Measurements from ENCODE around the gene NFE2L3.

The NFE2L3 gene

GRCh38 chr7:26208040-26208439, 56.0 kb downstream of the NFE2L3 start:
- ChIA-PET POLR2A (ENCODE audit: low non-redundant PET) (no interaction called here), CTCF (interaction anchor here (0.7 kb wide), 1 partner anchor 77 kb away, joined by 4 read pairs; no protein-coding TSS in a partner anchor)
- DNase-seq (ENCODE audit: low spot score): no peak
- H3K27ac ChIP-seq: no peak overlapping the region
- TF ChIP-seq, protein P1, sequence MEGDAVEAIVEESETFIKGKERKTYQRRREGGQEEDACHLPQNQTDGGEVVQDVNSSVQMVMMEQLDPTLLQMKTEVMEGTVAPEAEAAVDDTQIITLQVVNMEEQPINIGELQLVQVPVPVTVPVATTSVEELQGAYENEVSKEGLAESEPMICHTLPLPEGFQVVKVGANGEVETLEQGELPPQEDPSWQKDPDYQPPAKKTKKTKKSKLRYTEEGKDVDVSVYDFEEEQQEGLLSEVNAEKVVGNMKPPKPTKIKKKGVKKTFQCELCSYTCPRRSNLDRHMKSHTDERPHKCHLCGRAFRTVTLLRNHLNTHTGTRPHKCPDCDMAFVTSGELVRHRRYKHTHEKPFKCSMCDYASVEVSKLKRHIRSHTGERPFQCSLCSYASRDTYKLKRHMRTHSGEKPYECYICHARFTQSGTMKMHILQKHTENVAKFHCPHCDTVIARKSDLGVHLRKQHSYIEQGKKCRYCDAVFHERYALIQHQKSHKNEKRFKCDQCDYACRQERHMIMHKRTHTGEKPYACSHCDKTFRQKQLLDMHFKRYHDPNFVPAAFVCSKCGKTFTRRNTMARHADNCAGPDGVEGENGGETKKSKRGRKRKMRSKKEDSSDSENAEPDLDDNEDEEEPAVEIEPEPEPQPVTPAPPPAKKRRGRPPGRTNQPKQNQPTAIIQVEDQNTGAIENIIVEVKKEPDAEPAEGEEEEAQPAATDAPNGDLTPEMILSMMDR (conservative IDR thresholded peaks at IDR 0.05; ENCODE audit: low read depth): no peak

- no peak overlapping the region for H3K27ac ChIP-seq
- DNase-seq (ENCODE audit: low spot score): no peak
- ChIA-PET CTCF (no interaction called here), POLR2A (ENCODE audit: low non-redundant PET) (no interaction called here)
- TF ChIP-seq, protein P1 (conservative IDR thresholded peaks at IDR 0.05; ENCODE audit: low read depth): no peak
Observed at GRCh38 chr7:26212921-26213718, 61.1 kb downstream of the NFE2L3 start.

- ChIA-PET CTCF (no interaction called here), POLR2A (ENCODE audit: low non-redundant PET) (interaction anchor here (0.7 kb wide), 1 partner anchor 14 kb away, joined by 3 read pairs; the partner anchor contains the start of gene HNRNPA2B1)
- no peak overlapping the region for H3K27ac ChIP-seq
- DNase-seq (ENCODE audit: low spot score): no peak
- TF ChIP-seq, protein P1 (conservative IDR thresholded peaks at IDR 0.05; ENCODE audit: low read depth): no peak
Observed at GRCh38 chr7:26213807-26214515, 62.0 kb downstream of the NFE2L3 start.

GRCh38 chr7:26216049-26216448, 64.1 kb downstream of the NFE2L3 start:
- H3K27ac ChIP-seq: no peak overlapping the region
- ChIA-PET POLR2A (ENCODE audit: low non-redundant PET) (no interaction called here), CTCF (no interaction called here)
- DNase-seq (ENCODE audit: low spot score): no peak
- TF ChIP-seq, protein P1 (conservative IDR thresholded peaks at IDR 0.05; ENCODE audit: low read depth): no peak

GRCh38 chr7:26224359-26224758, 72.4 kb downstream of the NFE2L3 start:
- POLR2A ChIA-PET (ENCODE audit: low non-redundant PET): no interaction called here
- DNase-seq (ENCODE audit: low spot score): no peak
- no peak overlapping the region for H3K27ac ChIP-seq
- TF ChIP-seq, protein P1 (conservative IDR thresholded peaks at IDR 0.05; ENCODE audit: low read depth): no peak
- CTCF ChIA-PET: interaction anchor here (0.7 kb wide), 1 partner anchor 257 kb away, joined by 7 read pairs; no protein-coding TSS in a partner anchor

GRCh38 chr7:26227987-26228386, 76.0 kb downstream of the NFE2L3 start:
- no peak overlapping the region for H3K27ac ChIP-seq
- TF ChIP-seq, protein P1 (conservative IDR thresholded peaks at IDR 0.05; ENCODE audit: low read depth): no peak
- ChIA-PET POLR2A (ENCODE audit: low non-redundant PET) (no interaction called here), CTCF (no interaction called here)
- no peak for DNase-seq (ENCODE audit: low spot score)

Measured in RWPE1 (cell line).